HepG2 (cell line): ENCODE measurements around the gene NME4. TPM values are rescaled to one million over a fixed set of nuclear protein-coding genes. Genes with fewer than 3 reads are reported as not detected.
A peak's percentile ranks its signal among the peaks of the same experiment; 100 is the strongest.
"Not testable (repeated sequence)": the region's sequence is repeated elsewhere in the genome, so short reads cannot be mapped to it uniquely, and the experiment has no call there.

Experiments used
- ATAC-seq: fragments of 200-7000 bp; cut with Tn5 transposase; 3 replicates; pipeline ENCODE4 v1.9.1; 2020; ENCODE audit warnings: mild to moderate bottlenecking, moderate library complexity
- BruUV-seq: library from RNA; stranded (reverse); fragments of 400-500 nt; replicated peaks from 2 replicates; lab custom pipeline; 2021; lab: Mats Ljungman, UMichigan
- CTCF ChIA-PET: fragments of 300-600 bp; formaldehyde crosslinking; extraction: SDS; loops from one replicate; lab custom pipeline; 2021; ENCODE audit warnings: low total read pairs, inconsistent platforms, low intra/inter-chr PET ratio; lab: Yijun Ruan, JAX
- POLR2A ChIA-PET: fragments of 350-600 bp; sonication (Branson Sonifier 250); formaldehyde crosslinking; loops from one replicate; lab custom pipeline; 2020; ENCODE audit warnings: antibody characterized with exemption, inconsistent platforms; lab: Yijun Ruan, JAX
- DNase-seq: peaks from one replicate; pipeline ENCODE4 v3.0.0-alpha.2; 2015; ENCODE audit warnings: low spot score
- FAIRE-seq: peaks from 3 replicates; lab custom pipeline; 2011; peaks lifted over from hg19 to GRCh38; lab: Jason Lieb, UNC
- H2AFZ ChIP-seq: one replicate; pipeline ENCODE4 v1.6.1; 2011; ENCODE audit warnings: low read length, inconsistent platforms
- H3K27ac ChIP-seq: fragments of 300-600 bp; 3 replicates; pipeline ENCODE4 v1.8.0; 2011; ENCODE audit warnings: mixed run types, mild to moderate bottlenecking, mixed read lengths, low read length, inconsistent platforms; ENCODE audit not compliant: insufficient read depth; ENCODE audit errors: extremely low read length
- H3K27me3 ChIP-seq, 2 experiments: fragments of 200-600 bp in 1 of 2; 2 replicates in 1 of 2; 3 replicates in 1 of 2; pipeline versions ENCODE4 v1.6.0 to v1.8.0; 2011; ENCODE audit warnings: low read length in 2 of 2, mild to moderate bottlenecking in 2 of 2, moderate library complexity in 2 of 2, inconsistent platforms in 1 of 2; ENCODE audit not compliant: insufficient read depth in 2 of 2, control insufficient read depth in 1 of 2
- H3K36me3 ChIP-seq, 2 experiments: fragments of 200-600 bp in 1 of 2; replicated peaks in 1 of 2; 2 replicates in 1 of 2; 3 replicates in 1 of 2; pipeline versions ENCODE4 v1.5.1 to v1.8.0; 2011; ENCODE audit warnings: low read length in 2 of 2, inconsistent platforms in 1 of 2; ENCODE audit not compliant: insufficient read depth in 2 of 2, control insufficient read depth in 1 of 2
- H3K4me1 ChIP-seq: 2 replicates; pipeline ENCODE4 v1.5.1; 2012; ENCODE audit warnings: low read length, inconsistent platforms; ENCODE audit not compliant: insufficient read depth
- H3K4me2 ChIP-seq: 2 replicates; pipeline ENCODE4 v1.6.0; 2011; ENCODE audit warnings: low read depth, low read length, inconsistent platforms
- H3K4me3 ChIP-seq, 3 experiments: fragments of 200-600 bp in 1 of 3; sonication (generic), shearing (Covaris generic) in 1 of 3; replicated peaks in 1 of 3; 2 replicates each; pipeline ENCODE4 v1.5.1; 2011 to 2016; ENCODE audit warnings: low read length in 3 of 3, inconsistent platforms in 2 of 3, low read depth in 2 of 3, mild to moderate bottlenecking in 2 of 3, control low read depth in 1 of 3, mixed read lengths in 1 of 3; ENCODE audit not compliant: insufficient read depth in 1 of 3
- H3K79me2 ChIP-seq: one replicate; pipeline ENCODE4 v1.6.1; 2011; ENCODE audit warnings: low read length, inconsistent platforms; ENCODE audit not compliant: insufficient read depth
- H3K9ac ChIP-seq: 2 replicates; pipeline ENCODE4 v1.6.0; 2011; ENCODE audit warnings: mild to moderate bottlenecking, low read depth, low read length, inconsistent platforms; ENCODE audit not compliant: insufficient read depth
- H3K9me3 ChIP-seq: 2 replicates; pipeline ENCODE4 v1.5.1; 2012; ENCODE audit warnings: mild to moderate bottlenecking, low read length
- H4K20me1 ChIP-seq: 2 replicates; pipeline ENCODE4 v1.6.0; 2011; ENCODE audit warnings: inconsistent platforms, mild to moderate bottlenecking, low read length, moderate library complexity; ENCODE audit not compliant: insufficient read depth
- FOXJ3 ChIP-seq: sonication (generic); formaldehyde crosslinking; IDR thresholded peaks from 2 replicates; pipeline ENCODE4 v1.4.0; 2020; ENCODE audit warnings: missing genetic modification reagents, mild to moderate bottlenecking, borderline replicate concordance
- GPN1 ChIP-seq: sonication (generic); formaldehyde crosslinking; IDR thresholded peaks from 2 replicates; pipeline ENCODE4 v1.5.1; 2020; ENCODE audit warnings: missing genetic modification reagents, borderline replicate concordance
- RAD21 ChIP-seq: fragments of 450-650 bp; formaldehyde crosslinking; IDR thresholded peaks from 2 replicates; pipeline ENCODE4 v1.5.0; 2020; ENCODE audit warnings: mild to moderate bottlenecking
- ZNF563 ChIP-seq: sonication (generic); formaldehyde crosslinking; IDR thresholded peaks from 2 replicates; pipeline ENCODE4 v1.8.0; 2022; ENCODE audit warnings: mild to moderate bottlenecking, moderate library complexity, missing genetic modification reagents
- WGBS: methylation state at CpG from one replicate; pipeline ENCODE4 v1.1.6; 2017; ENCODE audit warnings: low lambda C conversion rate; 5-methylcytosine and 5-hydroxymethylcytosine counted together
- in situ Hi-C: cut with HindIII; loops from 2 replicates; pipeline ENCODE4 v1.10.0; 2017; ENCODE audit warnings: low pct_unique_long_range_greater_than_20kb; ENCODE audit not compliant: extremely low pct_ligation_motif_present
- intact Hi-C: fragments of 100-400 bp; cut with micrococcal nuclease; formaldehyde crosslinking; loops from one replicate; pipeline ENCODE4 v1.10.0; 2022; ENCODE audit not compliant: unreplicated experiment
- polyA plus RNA-seq, 8 experiments: library from polyadenylated mRNA; depleted of rRNA in 3 of 8; stranded (reverse) in 7 of 8; unstranded in 1 of 8; fragments of >200 nt; fragmentation: Illumina TruSeq in 4 of 8; extraction: Trizol in 4 of 8; gene quantifications; 2 replicates each; pipeline versions ENCODE4 v1.2.1 to v1.2.3, GENCODE V29; 2011 to 2016; ENCODE audit warnings: low read depth in 4 of 8, missing spikeins in 1 of 8, mixed read lengths in 1 of 8; ENCODE audit not compliant: insufficient read depth in 1 of 8
- total RNA-seq, 5 experiments: library from RNA; depleted of rRNA; stranded (reverse); fragments of >200 nt; fragmentation: Illumina TruSeq; extraction: Trizol; gene quantifications; 2 replicates each; pipeline ENCODE4 v1.2.3, GENCODE V29; 2016; ENCODE audit warnings: low read depth in 1 of 5

NME4 gene
- total and polyA plus RNA-seq, 2 of the 13 experiments (the other 11 are each of a cell fraction or from before 2014, with no cell fraction given), result 121 to 263 TPM

- TF ChIP-seq GPN1 (CRISPR knock-in tag) (no peak), FOXJ3 (CRISPR knock-in tag) (no peak), RAD21 (peak; percentile 96)
These were observed 34.9 kb upstream of the NME4 start (continued) for GRCh38 chr16:361872-362701.

GRCh38 chr16:362702-362999, 34.3 kb upstream of the NME4 start:
- not testable (repeated sequence) for H3K79me2 ChIP-seq, DNase-seq, H3K36me3 ChIP-seq, BruUV-seq, H3K9me3 ChIP-seq, FAIRE-seq, H3K27ac ChIP-seq, H4K20me1 ChIP-seq, H2AFZ ChIP-seq
- 0 out of 2 replicates have a peak, but pooled peaks have one; percentile 50 for TF ChIP-seq ZNF563 (CRISPR knock-in tag)
- peak overlapping the region; percentile 7; the same call in 1 of the 2 replicates for H3K9ac ChIP-seq
- peaks cover 85% of the 10 kb centered on the region for H3K4me1 ChIP-seq
- peak; percentile 7 for ATAC-seq
- WGBS, result no CpG with 5 or more reads among the region's 24 CpGs
- ChIA-PET POLR2A (interaction anchor here (1.0 to 2.7 kb wide), 4 partner anchors 8 to 21 kb away, joined by 3 to 15 read pairs (median 4); partner anchors contain the start of genes AXIN1 and MRPL28), CTCF (interaction anchor here (0.5 to 1.4 kb wide), 4 partner anchors 59 to 297 kb away, joined by 3 to 8 read pairs (median 5); no protein-coding TSS in a partner anchor)
- peak overlapping the region; percentile 8 to 73 (median 13); a peak in 3 of 6 replicates for H3K4me3 ChIP-seq
- in situ Hi-C loops (loop anchor here (5.0 kb wide), 1 partner anchor 90 kb away; no protein-coding TSS in a partner anchor), intact Hi-C loops (loop anchor here (1.0 to 5.0 kb wide), 3 partner anchors 90 to 245 kb away; partner anchors contain the start of gene LUC7L)
- peak overlapping the region; percentile 90 for H3K4me2 ChIP-seq
- H3K27me3 ChIP-seq, result peaks cover 1 to 13% of the 10 kb centered on the region in 2 experiments; a peak in 4 of 5 replicates
